NT2/D1 (cell line): ENCODE measurements around the gene LPGAT1.

ENCODE experiments used
- SUZ12 ChIP-seq: IDR thresholded peaks from 2 replicates; pipeline ENCODE4 v1.6.1; 2011; ENCODE audit not compliant: insufficient read length, insufficient read depth; ENCODE audit errors: extremely low read depth
- ZNF274 ChIP-seq: IDR thresholded peaks from 2 replicates; pipeline ENCODE4 v1.6.1; 2011; ENCODE audit warnings: mild to moderate bottlenecking, low read depth, low read length

GRCh38 chr1:211808475-211808874, 22.1 kb downstream of the LPGAT1 start:
- TF ChIP-seq ZNF274, result no peak
- no peak for TF ChIP-seq SUZ12
